Fibroblast of skin of left quadriceps (primary cell): ENCODE results near the gene GNAZ.

Source experiments
- DNase-seq, 2 experiments: peaks; one replicate each; pipeline ENCODE4 v3.0.0-alpha.2; 2013; ENCODE audit warnings: low read depth in 2 of 2

The GNAZ gene

GRCh38 chr22:23077627-23078461 lies 7.5 kb downstream of the GNAZ start:
- DNase-seq = no peak

- DNase-seq = no peak
These were observed 8.1 kb downstream of the GNAZ start for GRCh38 chr22:23078462-23078787.

- no peak for DNase-seq
These were observed 9.0 kb downstream of the GNAZ start for GRCh38 chr22:23079240-23079768.

GRCh38 chr22:23079814-23080521 lies 9.6 kb downstream of the GNAZ start:
- no peak for DNase-seq

- DNase-seq = no peak
These were observed 10.4 kb downstream of the GNAZ start for GRCh38 chr22:23080613-23081290.

- no peak for DNase-seq
These were observed 12.4 kb downstream of the GNAZ start for GRCh38 chr22:23082534-23083314.

GRCh38 chr22:23083315-23084021 lies 13.1 kb downstream of the GNAZ start:
- no peak for DNase-seq

- no peak for DNase-seq
These were observed 14.4 kb downstream of the GNAZ start for GRCh38 chr22:23084453-23085350.

GRCh38 chr22:23085351-23085671 lies 15.0 kb downstream of the GNAZ start:
- no peak for DNase-seq

- DNase-seq = no peak
These were observed 15.5 kb downstream of the GNAZ start for GRCh38 chr22:23085785-23086184.

- DNase-seq = no peak
These were observed 15.9 kb downstream of the GNAZ start for GRCh38 chr22:23086263-23086662.

- DNase-seq = no peak
These were observed 16.5 kb downstream of the GNAZ start for GRCh38 chr22:23086787-23087186.

GRCh38 chr22:23088199-23088604 lies 17.9 kb downstream of the GNAZ start:
- no peak for DNase-seq

- DNase-seq = no peak
These were observed 18.7 kb downstream of the GNAZ start for GRCh38 chr22:23089010-23089409.

GRCh38 chr22:23089633-23090456 lies 19.5 kb downstream of the GNAZ start:
- no peak for DNase-seq

- no peak for DNase-seq
These were observed 20.1 kb downstream of the GNAZ start for GRCh38 chr22:23090457-23090835.

- no peak for DNase-seq
These were observed 21.4 kb downstream of the GNAZ start for GRCh38 chr22:23091760-23092159.

GRCh38 chr22:23092217-23092955 lies 22.1 kb downstream of the GNAZ start:
- no peak for DNase-seq
